Right atrium auricular region (tissue), 2 donors: Measurements from ENCODE around the gene MFSD6. TPM values are rescaled to one million over a fixed set of nuclear protein-coding genes. Genes with fewer than 3 reads are reported as not detected.

Experiments used
- DNase-seq: peaks from one replicate; pipeline ENCODE4 v3.0.0-alpha.2; 2019; ENCODE audit warnings: low spot score
- H3K27ac ChIP-seq, 2 donors: fragments of 200-600 bp; sonication (generic); 1 replicate in 1 of 2; 2 replicates in 1 of 2; pipeline ENCODE4 v1.5.1; 2016 to 2019
- H3K27me3 ChIP-seq, 2 donors: fragments of 200-600 bp; sonication (generic); one replicate each; pipeline versions ENCODE4 v1.5.1 to v1.6.0; 2017 to 2019
- H3K36me3 ChIP-seq: fragments of 200-600 bp; sonication (generic); one replicate; pipeline ENCODE4 v1.5.1; 2016
- H3K4me1 ChIP-seq, 2 donors: fragments of 200-600 bp; sonication (generic); one replicate each; pipeline versions ENCODE4 v1.5.1 to v1.6.0; 2017 to 2019
- H3K4me3 ChIP-seq, 2 donors: fragments of 200-600 bp; sonication (generic); 1 replicate in 1 of 2; 2 replicates in 1 of 2; pipeline ENCODE4 v1.5.1; 2017 to 2019; ENCODE audit warnings: mild to moderate bottlenecking in 1 of 2, moderate library complexity in 1 of 2
- H3K9me3 ChIP-seq, 2 donors: fragments of 200-600 bp; sonication (generic); one replicate each; pipeline ENCODE4 v1.5.1; 2019
- CTCF ChIP-seq, 2 donors: fragments of 200-600 bp; sonication (generic); IDR thresholded peaks; one replicate each; pipeline ENCODE4 v1.5.1; 2019; ENCODE audit warnings: antibody characterized with exemption in 2 of 2
- total RNA-seq, 2 donors: library from RNA; depleted of rRNA; stranded (reverse); fragments of >200 nt; gene quantifications; one replicate each; pipeline ENCODE4 v1.1.0, GENCODE V29; 2016

Gene MFSD6
- total RNA-seq, 2 donors from 2014 or later: 57.2 to 72.7 TPM

GRCh38 chr2:190501231-190501630, 93.1 kb downstream of the MFSD6 start:
- TF ChIP-seq CTCF (IDR thresholded peaks at IDR 0.05): no peak
- H3K4me3 ChIP-seq: no peak overlapping the region
- H3K36me3 ChIP-seq: peaks cover 14% of the 10 kb centered on the region
- no peaks in the 10 kb centered on the region for H3K27me3 ChIP-seq
- no peaks in the 10 kb centered on the region for H3K4me1 ChIP-seq
- no peaks in the 10 kb centered on the region for H3K9me3 ChIP-seq
- no peak for DNase-seq
- no peak overlapping the region for H3K27ac ChIP-seq

DNA sequence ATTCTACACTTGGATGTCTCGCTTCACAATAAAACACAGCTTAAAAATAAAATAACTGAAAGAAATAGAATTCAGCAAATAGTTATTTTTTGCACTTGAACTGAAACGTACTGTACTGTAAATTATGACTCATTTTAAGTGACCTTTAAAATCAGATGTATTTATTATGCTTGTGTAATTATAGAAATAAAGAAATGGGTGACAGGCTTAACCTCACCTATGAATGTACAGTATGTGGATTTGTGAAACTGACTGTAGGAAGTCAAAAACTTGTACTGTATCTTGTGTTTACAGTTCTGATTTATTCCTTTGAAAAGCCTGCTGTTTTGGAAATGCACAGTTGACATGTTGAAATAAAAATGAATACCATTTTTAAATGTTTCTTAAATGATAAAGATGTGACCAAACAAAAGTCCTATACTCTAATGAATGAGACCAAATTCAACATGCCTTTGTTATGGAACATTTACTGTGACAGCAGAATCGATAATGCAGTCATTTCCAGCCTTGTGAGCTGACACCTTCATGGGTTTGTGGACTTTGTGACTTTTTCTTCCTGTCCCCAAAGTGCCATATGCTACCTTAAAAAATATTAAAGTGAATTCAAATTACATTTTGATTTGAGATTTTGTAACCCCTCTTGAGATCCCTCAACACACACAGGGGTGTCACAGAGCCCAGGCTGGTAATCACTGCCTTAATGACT, 93.7 kb downstream of the MFSD6 start:
- H3K9me3 ChIP-seq: no peaks in the 10 kb centered on the region
- H3K27me3 ChIP-seq: no peaks in the 10 kb centered on the region
- H3K36me3 ChIP-seq: peaks cover 14% of the 10 kb centered on the region
- no peak overlapping the region for H3K27ac ChIP-seq
- DNase-seq: no peak
- TF ChIP-seq CTCF (IDR thresholded peaks at IDR 0.05): no peak
- H3K4me3 ChIP-seq: no peak overlapping the region
- no peaks in the 10 kb centered on the region for H3K4me1 ChIP-seq

DNA sequence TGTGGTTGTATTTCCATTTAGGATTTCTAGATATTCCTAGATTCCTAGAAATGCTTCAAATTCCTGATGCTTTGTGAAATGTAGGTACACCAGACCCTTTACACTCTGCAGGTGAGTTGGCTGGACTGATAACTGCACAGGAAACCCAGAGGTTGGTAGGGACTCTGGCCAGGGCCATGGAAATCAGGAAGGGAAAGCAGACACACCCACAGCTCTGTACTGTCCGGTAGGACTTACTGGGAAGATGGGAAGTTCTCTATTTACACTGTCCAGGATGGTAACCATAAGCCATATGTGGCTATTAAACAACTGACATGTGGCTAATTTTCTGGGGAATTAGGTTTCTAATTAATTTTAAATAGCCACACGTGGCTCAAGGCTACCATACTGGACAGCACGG, 94.9 kb downstream of the MFSD6 start:
- no peaks in the 10 kb centered on the region for H3K4me1 ChIP-seq
- no peak overlapping the region for H3K27ac ChIP-seq
- peaks cover 14% of the 10 kb centered on the region for H3K36me3 ChIP-seq
- TF ChIP-seq CTCF (IDR thresholded peaks at IDR 0.05): no peak
- no peak overlapping the region for H3K4me3 ChIP-seq
- H3K27me3 ChIP-seq: no peaks in the 10 kb centered on the region
- DNase-seq: no peak
- no peaks in the 10 kb centered on the region for H3K9me3 ChIP-seq

GRCh38 chr2:190504912-190505311, 96.8 kb downstream of the MFSD6 start:
- H3K4me1 ChIP-seq: no peaks in the 10 kb centered on the region
- TF ChIP-seq CTCF (IDR thresholded peaks at IDR 0.05): no peak
- no peaks in the 10 kb centered on the region for H3K27me3 ChIP-seq
- no peak overlapping the region for H3K27ac ChIP-seq
- no peak for DNase-seq
- peaks cover 11% of the 10 kb centered on the region for H3K36me3 ChIP-seq
- no peaks in the 10 kb centered on the region for H3K9me3 ChIP-seq
- H3K4me3 ChIP-seq: no peak overlapping the region

DNA sequence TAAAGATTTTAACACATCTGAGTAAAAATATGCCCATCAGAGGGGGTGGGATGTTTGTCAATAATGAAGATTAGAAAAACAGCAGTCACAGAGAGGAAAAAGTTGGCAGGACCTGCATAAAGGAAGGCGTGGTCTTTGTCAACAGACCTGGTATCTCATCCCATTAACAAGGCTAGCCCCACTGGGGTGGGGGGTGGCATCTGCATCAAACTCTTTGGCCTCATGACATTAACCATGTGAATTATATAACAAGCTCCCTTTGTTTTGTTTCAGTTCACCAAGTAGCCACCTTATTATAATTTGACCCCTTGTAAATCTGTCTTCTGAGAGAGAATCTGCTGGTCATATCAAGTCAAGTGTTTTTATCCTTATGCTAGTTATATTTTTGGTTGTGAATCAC, 97.5 kb downstream of the MFSD6 start:
- Histone ChIP-seq H3K4me1 (no peaks in the 10 kb centered on the region), H3K9me3 (no peaks in the 10 kb centered on the region), H3K36me3 (peaks cover 5% of the 10 kb centered on the region), H3K27me3 (no peaks in the 10 kb centered on the region), H3K4me3 (no peak overlapping the region), H3K27ac (no peak overlapping the region)
- no peak for DNase-seq
- no peak for TF ChIP-seq CTCF (IDR thresholded peaks at IDR 0.05)

GRCh38 chr2:190506666-190507065, 98.5 kb downstream of the MFSD6 start:
- TF ChIP-seq CTCF (IDR thresholded peaks at IDR 0.05): no peak
- Histone ChIP-seq H3K27me3 (no peaks in the 10 kb centered on the region), H3K9me3 (no peaks in the 10 kb centered on the region), H3K4me1 (no peaks in the 10 kb centered on the region), H3K36me3 (peaks cover 5% of the 10 kb centered on the region), H3K4me3 (no peak overlapping the region), H3K27ac (no peak overlapping the region)
- no peak for DNase-seq
